Uterus (tissue), 2 donors: Measurements from ENCODE around the gene ST6GALNAC3.

Source experiments
- CTCF ChIP-seq, 4 experiments: fragments of 200-600 bp in 2 of 4; fragments of 450-650 bp in 2 of 4; sonication (generic) in 2 of 4; IDR thresholded peaks; one replicate each; pipeline ENCODE4 v1.5.1; 2016 to 2019; ENCODE audit warnings: antibody characterized with exemption in 4 of 4, mild to moderate bottlenecking in 2 of 4, moderate library complexity in 1 of 4
- POLR2A ChIP-seq, 2 donors: fragments of 450-650 bp; IDR thresholded peaks; one replicate each; pipeline ENCODE4 v1.6.1; 2016; ENCODE audit warnings: antibody characterized with exemption in 2 of 2, mild to moderate bottlenecking in 1 of 2, moderate library complexity in 1 of 2

- TF ChIP-seq CTCF (IDR thresholded peaks at IDR 0.05) (no peak), POLR2A (IDR thresholded peaks at IDR 0.05) (no peak)
Measured at GRCh38 chr1:76299036-76299435, 224.5 kb downstream of the ST6GALNAC3 start.
